Measurements from ENCODE around the gene ZBTB20.

DNA sequence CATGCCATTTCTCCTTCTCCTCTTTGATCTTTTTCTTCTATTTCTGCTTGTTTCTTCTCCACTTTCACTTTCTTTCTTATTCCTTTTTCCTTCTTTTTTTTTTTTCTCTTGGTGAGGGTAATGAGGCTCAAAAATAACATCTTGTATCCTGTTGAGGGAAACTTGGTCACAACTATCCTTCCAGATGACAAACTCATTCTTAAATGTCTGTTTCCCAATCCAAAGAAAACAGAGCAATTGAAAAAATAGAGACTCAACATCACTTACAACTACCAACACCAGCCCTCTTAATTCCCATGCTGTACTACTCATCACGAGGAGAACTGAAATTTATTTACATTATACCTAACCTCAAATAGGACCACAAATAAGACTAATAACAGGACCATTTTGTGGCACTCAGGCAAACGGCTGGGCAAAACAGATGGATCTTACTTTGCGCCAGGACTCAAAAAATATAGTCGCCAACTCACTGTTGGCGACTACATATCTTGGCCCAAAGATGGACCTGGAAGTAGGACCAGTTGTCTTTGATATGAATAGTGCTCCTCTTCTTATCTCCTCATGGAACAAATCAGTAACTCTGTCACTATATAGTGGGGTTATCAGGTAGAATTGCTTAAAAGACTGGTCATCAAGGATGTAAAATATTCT lies 343.9 kb downstream of the ZBTB20 start:
- TF ChIP-seq, protein P1, sequence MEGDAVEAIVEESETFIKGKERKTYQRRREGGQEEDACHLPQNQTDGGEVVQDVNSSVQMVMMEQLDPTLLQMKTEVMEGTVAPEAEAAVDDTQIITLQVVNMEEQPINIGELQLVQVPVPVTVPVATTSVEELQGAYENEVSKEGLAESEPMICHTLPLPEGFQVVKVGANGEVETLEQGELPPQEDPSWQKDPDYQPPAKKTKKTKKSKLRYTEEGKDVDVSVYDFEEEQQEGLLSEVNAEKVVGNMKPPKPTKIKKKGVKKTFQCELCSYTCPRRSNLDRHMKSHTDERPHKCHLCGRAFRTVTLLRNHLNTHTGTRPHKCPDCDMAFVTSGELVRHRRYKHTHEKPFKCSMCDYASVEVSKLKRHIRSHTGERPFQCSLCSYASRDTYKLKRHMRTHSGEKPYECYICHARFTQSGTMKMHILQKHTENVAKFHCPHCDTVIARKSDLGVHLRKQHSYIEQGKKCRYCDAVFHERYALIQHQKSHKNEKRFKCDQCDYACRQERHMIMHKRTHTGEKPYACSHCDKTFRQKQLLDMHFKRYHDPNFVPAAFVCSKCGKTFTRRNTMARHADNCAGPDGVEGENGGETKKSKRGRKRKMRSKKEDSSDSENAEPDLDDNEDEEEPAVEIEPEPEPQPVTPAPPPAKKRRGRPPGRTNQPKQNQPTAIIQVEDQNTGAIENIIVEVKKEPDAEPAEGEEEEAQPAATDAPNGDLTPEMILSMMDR (IDR thresholded peaks at IDR 0.05), result no peak
- TF ChIP-seq POLR2AphosphoS5 (IDR thresholded peaks at IDR 0.05), result no peak

All from stomach (tissue), 4 donors.